SJCRH30 (cell line): ENCODE data around the gene ABTB2. TPM values are rescaled to one million over a fixed set of nuclear protein-coding genes. Genes with fewer than 3 reads are reported as not detected.

ENCODE experiments used
- DNase-seq, 2 experiments: peaks; one replicate each; pipeline ENCODE4 v3.0.0-alpha.2; 2015 to 2020
- H3K27ac ChIP-seq: fragments of 250-450 bp; sonication (Bioruptor Pico); 2 replicates; pipeline ENCODE4 v1.5.1; 2020; ENCODE audit warnings: mild to moderate bottlenecking, moderate library complexity
- H3K27me3 ChIP-seq: fragments of 250-450 bp; sonication (Bioruptor Pico); 2 replicates; pipeline ENCODE4 v1.5.1; 2020; ENCODE audit warnings: mild to moderate bottlenecking, moderate library complexity
- H3K36me3 ChIP-seq: fragments of 250-450 bp; sonication (Bioruptor Pico); 2 replicates; pipeline ENCODE4 v1.5.1; 2020; ENCODE audit warnings: mild to moderate bottlenecking, moderate library complexity
- H3K4me1 ChIP-seq: fragments of 250-450 bp; sonication (Bioruptor Pico); 2 replicates; pipeline ENCODE4 v1.5.1; 2020; ENCODE audit warnings: mild to moderate bottlenecking, moderate library complexity
- H3K4me3 ChIP-seq: fragments of 250-450 bp; sonication (Bioruptor Pico); 2 replicates; pipeline ENCODE4 v1.5.1; 2020; ENCODE audit warnings: mild to moderate bottlenecking, moderate library complexity
- H3K9me3 ChIP-seq: fragments of 250-450 bp; sonication (Bioruptor Pico); replicated peaks from 2 replicates; pipeline ENCODE4 v1.5.1; 2020; ENCODE audit warnings: mild to moderate bottlenecking, moderate library complexity
- total RNA-seq: library from RNA; depleted of rRNA; stranded (reverse); fragments of >200 nt; shearing (Covaris generic); gene quantifications from 2 replicates; pipeline ENCODE4 v1.2.3, GENCODE V29; 2014

Gene ABTB2
- total RNA-seq, 1 experiment from 2014 or later, result 0.83 TPM

GRCh38 chr11:34284811-34285481 lies 72.9 kb downstream of the ABTB2 start:
- no peak for DNase-seq
- H3K9me3 ChIP-seq, result no peaks in the 10 kb centered on the region
- H3K27me3 ChIP-seq, result no peaks in the 10 kb centered on the region
- H3K4me3 ChIP-seq, result no peak overlapping the region
- H3K36me3 ChIP-seq, result no peaks in the 10 kb centered on the region
- no peaks in the 10 kb centered on the region for H3K4me1 ChIP-seq
- no peak overlapping the region for H3K27ac ChIP-seq

- no peaks in the 10 kb centered on the region for H3K9me3 ChIP-seq
- no peaks in the 10 kb centered on the region for H3K4me1 ChIP-seq
- DNase-seq, result no peak
- H3K27me3 ChIP-seq, result no peaks in the 10 kb centered on the region
- no peak overlapping the region for H3K27ac ChIP-seq
- H3K36me3 ChIP-seq, result no peaks in the 10 kb centered on the region
- H3K4me3 ChIP-seq, result no peak overlapping the region
Observed at GRCh38 chr11:34284156-34284555, 73.7 kb downstream of the ABTB2 start.

- H3K27ac ChIP-seq, result no peak overlapping the region
Observed at GRCh38 chr11:34280945-34281872, 76.6 kb downstream of the ABTB2 start.

GRCh38 chr11:34278693-34279297 lies 79.0 kb downstream of the ABTB2 start:
- H3K36me3 ChIP-seq, result no peaks in the 10 kb centered on the region
- H3K27me3 ChIP-seq, result no peaks in the 10 kb centered on the region
- no peak for DNase-seq
- no peaks in the 10 kb centered on the region for H3K4me1 ChIP-seq
- H3K4me3 ChIP-seq, result no peak overlapping the region
- no peaks in the 10 kb centered on the region for H3K9me3 ChIP-seq
- no peak overlapping the region for H3K27ac ChIP-seq

More at GRCh38 chr11:34280945-34281872, 76.6 kb downstream of the ABTB2 start:
- Histone ChIP-seq H3K27me3 (no peaks in the 10 kb centered on the region), H3K4me1 (no peaks in the 10 kb centered on the region), H3K36me3 (no peaks in the 10 kb centered on the region), H3K4me3 (no peak overlapping the region), H3K9me3 (no peaks in the 10 kb centered on the region)
- no peak for DNase-seq

GRCh38 chr11:34278175-34278574 lies 79.6 kb downstream of the ABTB2 start:
- no peaks in the 10 kb centered on the region for H3K36me3 ChIP-seq
- H3K27me3 ChIP-seq, result no peaks in the 10 kb centered on the region
- H3K9me3 ChIP-seq, result no peaks in the 10 kb centered on the region
- no peak overlapping the region for H3K4me3 ChIP-seq
- H3K4me1 ChIP-seq, result no peaks in the 10 kb centered on the region
- no peak overlapping the region for H3K27ac ChIP-seq
- no peak for DNase-seq

GRCh38 chr11:34277171-34277570 lies 80.6 kb downstream of the ABTB2 start:
- no peak for DNase-seq
- no peak overlapping the region for H3K4me3 ChIP-seq
- H3K27ac ChIP-seq, result no peak overlapping the region
- H3K4me1 ChIP-seq, result no peaks in the 10 kb centered on the region
- H3K9me3 ChIP-seq, result no peaks in the 10 kb centered on the region
- no peaks in the 10 kb centered on the region for H3K36me3 ChIP-seq
- H3K27me3 ChIP-seq, result no peaks in the 10 kb centered on the region

- Histone ChIP-seq H3K4me3 (no peak overlapping the region), H3K27me3 (no peaks in the 10 kb centered on the region), H3K9me3 (no peaks in the 10 kb centered on the region), H3K36me3 (no peaks in the 10 kb centered on the region), H3K4me1 (no peaks in the 10 kb centered on the region), H3K27ac (no peak overlapping the region)
- no peak for DNase-seq
Observed at GRCh38 chr11:34276352-34276864, 81.4 kb downstream of the ABTB2 start.

GRCh38 chr11:34275486-34275885 lies 82.3 kb downstream of the ABTB2 start:
- DNase-seq, result no peak
- no peak overlapping the region for H3K4me3 ChIP-seq
- no peaks in the 10 kb centered on the region for H3K36me3 ChIP-seq
- H3K27ac ChIP-seq, result no peak overlapping the region
- no peaks in the 10 kb centered on the region for H3K27me3 ChIP-seq
- no peaks in the 10 kb centered on the region for H3K9me3 ChIP-seq
- H3K4me1 ChIP-seq, result no peaks in the 10 kb centered on the region

- Histone ChIP-seq H3K9me3 (no peaks in the 10 kb centered on the region), H3K4me1 (no peaks in the 10 kb centered on the region), H3K36me3 (no peaks in the 10 kb centered on the region), H3K27ac (no peak overlapping the region), H3K4me3 (no peak overlapping the region), H3K27me3 (no peaks in the 10 kb centered on the region)
- peak; percentile 11 to 15 for DNase-seq
Observed at GRCh38 chr11:34274712-34275398, 83.0 kb downstream of the ABTB2 start.

- Histone ChIP-seq H3K4me3 (no peak overlapping the region), H3K4me1 (peaks cover 4% of the 10 kb centered on the region; the same call in 1 of the 2 replicates), H3K9me3 (no peaks in the 10 kb centered on the region), H3K27ac (no peak overlapping the region), H3K27me3 (no peaks in the 10 kb centered on the region), H3K36me3 (no peaks in the 10 kb centered on the region)
- no peak for DNase-seq
Observed at GRCh38 chr11:34273099-34273498, 84.7 kb downstream of the ABTB2 start.

- H3K27ac ChIP-seq, result no peak overlapping the region
- H3K27me3 ChIP-seq, result no peaks in the 10 kb centered on the region
- H3K4me1 ChIP-seq, result peaks cover 4% of the 10 kb centered on the region; the same call in 1 of the 2 replicates
- no peak for DNase-seq
- no peak overlapping the region for H3K4me3 ChIP-seq
- H3K9me3 ChIP-seq, result no peaks in the 10 kb centered on the region
- no peaks in the 10 kb centered on the region for H3K36me3 ChIP-seq
Observed at GRCh38 chr11:34271727-34272126, 86.1 kb downstream of the ABTB2 start.

GRCh38 chr11:34270711-34271110 lies 87.1 kb downstream of the ABTB2 start:
- no peaks in the 10 kb centered on the region for H3K27me3 ChIP-seq
- no peak overlapping the region for H3K4me3 ChIP-seq
- no peaks in the 10 kb centered on the region for H3K36me3 ChIP-seq
- H3K27ac ChIP-seq, result no peak overlapping the region
- no peaks in the 10 kb centered on the region for H3K9me3 ChIP-seq
- H3K4me1 ChIP-seq, result peaks cover 4% of the 10 kb centered on the region; the same call in 1 of the 2 replicates
- no peak for DNase-seq

- H3K27me3 ChIP-seq, result no peaks in the 10 kb centered on the region
- H3K4me3 ChIP-seq, result no peak overlapping the region
- H3K4me1 ChIP-seq, result peaks cover 4% of the 10 kb centered on the region; the same call in 1 of the 2 replicates
- H3K9me3 ChIP-seq, result no peaks in the 10 kb centered on the region
- H3K27ac ChIP-seq, result no peak overlapping the region
- no peak for DNase-seq
- H3K36me3 ChIP-seq, result no peaks in the 10 kb centered on the region
Observed at GRCh38 chr11:34269694-34270245, 88.0 kb downstream of the ABTB2 start.

- Histone ChIP-seq H3K27ac (no peak overlapping the region), H3K4me1 (peaks cover 4% of the 10 kb centered on the region; the same call in 1 of the 2 replicates), H3K36me3 (no peaks in the 10 kb centered on the region), H3K9me3 (no peaks in the 10 kb centered on the region), H3K27me3 (no peaks in the 10 kb centered on the region), H3K4me3 (no peak overlapping the region)
- DNase-seq, result peak; percentile 23 to 46
Observed at GRCh38 chr11:34268906-34269430, 88.8 kb downstream of the ABTB2 start.
